Natural killer cell treated with Interleukin-12 subunit alpha and Interleukin-12 subunit beta and Interleukin-15 and Interleukin-18, amount 100 ng/mL, for 72 hours (primary cell): Measurements from ENCODE around the gene FGFR3. TPM values are rescaled to one million over a fixed set of nuclear protein-coding genes. Genes with fewer than 3 reads are reported as not detected.

Source experiments
- ATAC-seq, 2 donors: fragments of 150-1000 bp; cut with Tn5 transposase in 1 of 2; sonication (Bioruptor Pico), chemical (Tn5 transposase) in 1 of 2; 2 replicates each; pipeline ENCODE4 v1.10.0; 2021
- DNase-seq: peaks from one replicate; pipeline ENCODE4 v3.0.0; 2022; ENCODE audit warnings: low spot score
- H3K27ac Mint-ChIP-seq, 2 donors: 1 replicate in 1 of 2; 2 replicates in 1 of 2; pipeline ENCODE4 v1.8.0; 2022; ENCODE audit warnings: mixed read lengths in 2 of 2, mild to moderate bottlenecking in 1 of 2, moderate library complexity in 1 of 2
- H3K27me3 Mint-ChIP-seq, 2 donors: 1 replicate in 1 of 2; 2 replicates in 1 of 2; pipeline ENCODE4 v1.8.0; 2022; ENCODE audit warnings: mixed read lengths in 2 of 2
- H3K36me3 Mint-ChIP-seq: one replicate; pipeline ENCODE4 v1.8.0; 2022; ENCODE audit warnings: mixed read lengths
- H3K4me1 Mint-ChIP-seq, 2 donors: 1 replicate in 1 of 2; 2 replicates in 1 of 2; pipeline ENCODE4 v1.8.0; 2022; ENCODE audit warnings: low read depth in 2 of 2, mixed read lengths in 2 of 2, mild to moderate bottlenecking in 1 of 2
- H3K4me3 Mint-ChIP-seq: one replicate; pipeline ENCODE4 v1.8.0; 2022; ENCODE audit warnings: mixed read lengths
- H3K9me3 Mint-ChIP-seq: 2 replicates; pipeline ENCODE4 v1.8.0; 2022; ENCODE audit warnings: mixed read lengths
- total RNA-seq, 2 donors: library from RNA; stranded (reverse); gene quantifications; one replicate each; pipeline ENCODE4 v1.2.3, GENCODE V29; 2022

The FGFR3 gene
- total RNA-seq, 2 donors from 2014 or later: not detected

DNA sequence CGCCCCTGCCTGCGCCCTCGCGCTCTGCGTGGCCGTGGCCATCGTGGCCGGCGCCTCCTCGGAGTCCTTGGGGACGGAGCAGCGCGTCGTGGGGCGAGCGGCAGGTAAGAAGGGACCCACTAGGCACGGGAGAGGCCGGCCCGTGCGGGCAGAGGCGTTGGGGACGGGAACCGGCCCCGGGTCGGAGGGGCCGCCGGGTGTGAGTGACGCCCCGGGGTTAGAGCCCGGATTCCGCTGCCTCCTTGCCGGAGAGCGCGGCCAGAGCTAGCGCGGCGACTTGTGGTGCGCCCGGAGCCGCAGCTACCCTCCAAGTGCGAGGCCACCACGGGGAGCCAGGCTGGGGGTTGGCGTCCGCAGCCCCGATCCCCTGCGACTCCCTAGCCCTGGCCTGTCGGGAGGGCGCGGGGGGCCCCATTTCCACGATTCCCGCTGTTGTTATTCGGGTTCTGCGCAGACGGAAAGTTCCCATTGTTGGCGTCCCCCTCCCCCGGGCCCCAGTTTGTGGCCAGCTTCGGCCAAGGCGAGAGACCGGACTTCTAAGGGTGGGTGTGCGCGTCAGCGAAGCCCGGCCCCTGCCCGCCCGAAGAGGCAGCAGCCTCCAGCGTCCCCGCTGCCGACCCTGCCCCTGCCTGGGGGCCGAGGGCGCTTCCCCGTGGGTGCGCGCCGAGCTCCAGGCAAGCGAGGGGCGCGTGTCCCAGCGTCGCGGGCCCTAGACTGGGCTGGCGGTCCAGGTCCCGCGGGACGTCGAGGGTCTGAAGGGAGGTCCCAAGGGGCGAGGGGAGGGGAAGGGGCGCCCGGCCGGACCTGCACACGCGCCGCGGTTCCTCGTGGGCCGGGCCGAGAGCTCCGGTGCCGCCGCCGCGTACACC, 1.1 kb downstream of the FGFR3 start:
- Mint-ChIP-seq H3K4me1 (no peaks in the 10 kb centered on the region), H3K9me3 (no peaks in the 10 kb centered on the region), H3K27ac (no peak overlapping the region), H3K27me3 (peaks cover 0 to 7% of the 10 kb centered on the region in 2 donors), H3K4me3 (no peak overlapping the region), H3K36me3 (no peaks in the 10 kb centered on the region)
- no peak for DNase-seq
- no peak for ATAC-seq

DNA sequence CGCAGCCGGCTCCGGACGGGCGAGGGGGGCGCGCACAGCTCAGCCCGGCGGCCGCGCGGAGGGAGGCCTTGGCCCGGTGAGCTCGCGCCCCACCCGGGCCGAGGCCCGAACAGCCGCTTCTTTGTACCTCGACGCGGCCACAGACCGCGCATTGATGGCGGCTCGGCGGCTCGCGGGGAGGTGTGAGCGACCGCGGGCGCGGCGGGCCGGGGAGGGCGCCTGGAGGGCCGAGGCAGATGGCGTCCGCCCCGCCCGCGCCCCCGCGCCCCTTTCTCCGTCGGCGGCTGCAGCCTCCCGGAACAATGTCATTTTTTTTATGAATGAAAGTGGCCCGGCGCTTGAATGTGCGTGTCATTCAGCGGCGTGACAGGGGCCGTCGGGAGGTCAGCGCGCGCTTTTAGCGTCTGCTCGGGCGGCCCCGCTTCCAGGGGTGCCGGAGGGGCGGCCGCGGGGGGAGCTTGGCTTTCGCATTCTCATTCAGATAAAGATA, 1.8 kb downstream of the FGFR3 start:
- Mint-ChIP-seq H3K4me3 (no peak overlapping the region), H3K36me3 (no peaks in the 10 kb centered on the region), H3K4me1 (no peaks in the 10 kb centered on the region), H3K27ac (no peak overlapping the region), H3K9me3 (no peaks in the 10 kb centered on the region), H3K27me3 (peaks cover 0 to 7% of the 10 kb centered on the region in 2 donors)
- ATAC-seq (no peak), DNase-seq (no peak)

DNA sequence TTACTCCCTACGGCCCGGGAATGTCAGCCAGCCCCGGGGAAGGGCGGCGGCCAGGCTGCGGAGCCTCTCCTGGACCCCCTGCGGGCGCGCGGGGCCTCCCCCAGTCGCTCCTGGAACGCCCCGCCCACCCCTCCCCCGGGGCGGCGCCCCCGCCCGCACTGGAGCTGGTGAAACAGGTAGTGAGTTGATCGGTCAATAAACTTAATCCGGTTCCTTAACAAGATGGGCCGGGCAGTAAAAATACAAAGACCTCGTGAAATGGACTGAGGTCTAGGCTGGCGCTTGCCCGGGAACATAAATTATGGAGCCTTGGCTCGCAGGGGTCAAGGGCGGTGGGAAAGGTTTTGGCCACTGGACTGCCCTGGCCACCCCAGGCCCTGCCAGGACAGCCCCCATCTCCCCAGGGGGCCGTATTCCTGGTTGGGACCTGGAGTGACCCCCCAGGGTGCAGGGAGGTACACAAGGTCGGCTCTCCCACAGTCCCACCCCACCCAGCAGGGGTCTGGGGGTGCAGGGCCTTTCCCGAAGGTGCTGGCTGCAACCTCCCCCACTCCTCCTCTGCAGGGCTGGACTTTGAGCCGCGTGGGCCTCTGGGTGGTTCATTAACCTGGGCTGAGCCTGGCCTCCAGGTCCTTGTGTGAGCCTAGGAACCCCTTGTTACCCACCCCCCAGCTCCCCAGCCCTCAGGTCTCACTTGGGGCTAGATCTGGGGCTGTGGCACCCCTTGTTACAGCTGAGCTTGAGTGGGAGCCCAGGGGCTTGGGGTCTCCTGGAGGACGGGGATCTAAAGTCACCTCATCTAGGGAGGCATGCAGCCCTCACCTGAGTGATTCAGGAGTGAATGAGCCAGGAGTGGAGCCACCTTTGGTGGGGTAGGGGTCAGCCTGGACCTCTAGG, 2.5 kb downstream of the FGFR3 start:
- H3K9me3 Mint-ChIP-seq: no peaks in the 10 kb centered on the region
- H3K36me3 Mint-ChIP-seq: no peaks in the 10 kb centered on the region
- no peak overlapping the region for H3K4me3 Mint-ChIP-seq
- ATAC-seq: no peak
- H3K27me3 Mint-ChIP-seq: peaks cover 0 to 7% of the 10 kb centered on the region in 2 donors
- no peaks in the 10 kb centered on the region for H3K4me1 Mint-ChIP-seq
- DNase-seq: no peak
- H3K27ac Mint-ChIP-seq: no peak overlapping the region

DNA sequence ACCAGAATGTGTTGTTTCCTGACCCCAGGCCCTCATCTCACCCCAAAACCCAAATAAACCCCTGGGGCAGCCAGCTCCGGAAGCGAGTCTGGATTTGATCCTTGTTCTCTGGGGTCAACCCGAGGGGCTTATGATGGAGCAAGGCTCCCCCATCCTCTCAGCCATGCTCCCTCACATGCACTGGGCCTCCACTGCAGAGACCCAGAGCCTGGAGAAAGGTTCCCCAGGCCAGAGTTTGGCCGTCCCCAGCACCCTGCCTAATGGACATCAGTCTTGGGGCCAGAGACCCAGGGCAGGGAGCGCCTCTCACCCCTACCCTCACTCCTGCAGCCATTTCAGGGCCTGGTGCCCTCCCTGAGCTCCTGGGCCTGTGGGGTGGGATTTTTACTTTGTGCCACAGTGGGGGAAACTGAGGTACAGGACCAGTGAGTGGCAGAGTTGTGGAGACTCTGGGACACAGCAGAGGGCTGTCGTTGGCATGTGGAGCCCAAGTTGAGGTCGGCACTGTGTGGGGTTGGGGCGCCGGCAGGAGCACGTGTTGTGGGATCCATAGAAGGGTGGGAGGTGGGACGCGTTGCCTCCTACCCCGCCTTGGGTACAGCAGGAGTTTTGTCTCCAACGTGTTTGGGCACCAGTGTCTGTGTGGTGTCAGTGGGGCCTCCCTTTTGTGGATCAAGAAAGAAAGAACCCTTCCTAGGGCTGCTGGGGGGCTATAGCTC, 3.6 kb downstream of the FGFR3 start:
- no peak for ATAC-seq
- Mint-ChIP-seq H3K27me3 (peaks cover 0 to 5% of the 10 kb centered on the region in 2 donors), H3K4me1 (no peaks in the 10 kb centered on the region), H3K27ac (no peak overlapping the region), H3K36me3 (no peaks in the 10 kb centered on the region), H3K9me3 (no peaks in the 10 kb centered on the region), H3K4me3 (no peak overlapping the region)
- DNase-seq: no peak

DNA sequence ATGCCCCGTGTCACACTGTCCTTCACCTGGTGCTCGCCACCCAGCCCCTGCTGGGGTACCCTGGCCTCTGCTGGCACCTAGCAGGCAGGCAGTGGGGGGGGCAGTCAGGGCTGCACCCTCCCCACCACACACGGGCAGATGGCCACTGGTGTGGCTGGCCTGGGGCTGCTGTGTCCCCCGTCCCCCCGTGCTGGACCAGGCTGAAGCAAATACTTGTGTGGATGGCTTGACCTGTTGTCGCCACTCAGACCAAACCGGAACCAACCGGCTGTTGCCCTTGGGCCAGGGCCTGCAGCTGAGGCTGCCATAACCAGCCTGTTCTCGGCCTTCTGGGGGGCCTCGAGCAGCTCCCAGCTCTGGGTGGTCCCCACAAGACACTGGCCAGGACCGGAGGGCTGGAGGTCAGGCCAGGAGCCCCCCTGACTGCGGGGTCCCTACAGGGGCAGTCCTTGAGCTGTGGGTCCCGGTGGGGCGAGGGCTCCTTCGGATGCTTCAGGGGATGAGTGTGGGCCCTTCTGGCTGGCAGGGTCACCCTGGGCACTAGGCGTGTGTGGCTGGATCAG, 4.3 kb downstream of the FGFR3 start:
- ATAC-seq (no peak), DNase-seq (no peak)
- no peak overlapping the region for H3K4me3 Mint-ChIP-seq
- H3K27me3 Mint-ChIP-seq: peaks cover 0 to 5% of the 10 kb centered on the region in 2 donors
- H3K4me1 Mint-ChIP-seq: no peaks in the 10 kb centered on the region
- H3K9me3 Mint-ChIP-seq: no peaks in the 10 kb centered on the region
- no peak overlapping the region for H3K27ac Mint-ChIP-seq
- H3K36me3 Mint-ChIP-seq: no peaks in the 10 kb centered on the region

DNA sequence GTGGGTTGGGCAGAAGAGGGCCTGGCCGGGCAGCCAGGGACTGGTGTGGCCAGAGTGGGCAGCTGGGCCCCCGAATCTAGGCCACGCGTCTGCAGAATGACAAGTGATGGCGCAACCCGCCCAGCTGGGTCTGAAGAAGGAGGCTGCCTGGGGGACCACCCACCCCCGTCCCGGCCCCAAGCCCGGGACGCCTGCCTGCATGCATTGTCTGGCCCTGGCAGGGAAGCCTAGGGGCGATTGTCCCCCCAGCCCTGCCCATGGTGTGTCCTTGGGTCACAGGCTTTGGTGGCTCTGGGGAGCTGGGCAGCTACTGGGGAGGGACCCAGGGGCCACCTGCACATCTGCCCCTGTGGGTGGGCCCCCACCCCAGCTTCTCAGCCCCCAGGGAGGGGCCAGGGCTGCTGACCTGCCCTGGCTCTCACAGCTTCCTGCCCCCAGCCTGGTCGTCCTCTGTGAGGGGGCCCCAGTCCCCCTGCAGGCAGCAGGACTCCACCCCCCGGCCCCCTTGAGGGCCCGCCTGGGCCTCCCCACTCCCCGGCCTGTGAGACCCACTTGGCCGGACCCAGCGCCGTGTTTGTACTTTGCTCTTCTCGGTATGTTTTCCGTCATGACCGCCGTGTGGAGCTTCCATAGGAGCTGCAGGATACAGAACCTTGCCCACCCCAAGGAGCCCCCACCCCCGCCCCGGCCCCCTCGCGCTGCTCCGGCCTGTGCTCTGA, 4.9 kb downstream of the FGFR3 start:
- no peak for ATAC-seq
- no peak overlapping the region for H3K27ac Mint-ChIP-seq
- no peak for DNase-seq
- H3K36me3 Mint-ChIP-seq: no peaks in the 10 kb centered on the region
- H3K27me3 Mint-ChIP-seq: peaks cover 0 to 5% of the 10 kb centered on the region in 2 donors
- H3K9me3 Mint-ChIP-seq: no peaks in the 10 kb centered on the region
- H3K4me3 Mint-ChIP-seq: no peak overlapping the region
- H3K4me1 Mint-ChIP-seq: no peaks in the 10 kb centered on the region

DNA sequence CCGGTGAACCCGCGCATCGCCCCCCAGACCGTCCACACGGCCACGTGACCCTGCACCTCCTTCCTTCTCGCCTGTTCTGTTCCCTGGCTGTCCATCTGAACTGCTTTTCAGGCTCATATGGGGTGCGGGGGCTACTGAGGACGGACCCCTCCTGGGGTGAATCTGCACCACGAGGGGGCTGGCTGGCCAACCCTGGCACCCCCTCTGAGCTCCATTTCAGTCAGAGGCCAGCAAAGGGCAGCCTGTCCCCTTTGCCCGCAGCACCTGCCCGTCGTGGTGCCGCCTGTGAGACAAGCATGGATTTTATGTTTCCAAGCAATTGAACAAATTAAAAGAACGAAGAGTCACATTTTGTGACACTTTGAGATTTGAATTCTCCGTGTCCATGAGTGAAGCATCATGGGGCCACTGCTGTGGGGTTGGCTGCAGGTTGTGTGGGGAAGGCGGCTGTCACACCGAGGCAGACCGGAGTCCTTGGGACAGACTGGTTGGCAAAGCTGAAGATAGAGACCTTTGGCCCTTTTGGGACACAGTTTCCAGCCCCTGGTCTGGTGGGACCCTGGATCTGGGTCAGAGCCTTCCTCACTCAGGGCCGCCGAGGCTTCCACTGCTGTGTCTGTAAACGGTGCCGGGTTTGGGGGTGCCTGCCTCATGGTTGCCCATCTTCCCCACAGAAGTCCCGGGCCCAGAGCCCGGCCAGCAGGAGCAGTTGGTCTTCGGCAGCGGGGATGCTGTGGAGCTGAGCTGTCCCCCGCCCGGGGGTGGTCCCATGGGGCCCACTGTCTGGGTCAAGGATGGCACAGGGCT, 5.7 kb downstream of the FGFR3 start:
- Mint-ChIP-seq H3K4me3 (no peak overlapping the region), H3K4me1 (no peaks in the 10 kb centered on the region), H3K9me3 (no peaks in the 10 kb centered on the region), H3K27me3 (peaks cover 0 to 5% of the 10 kb centered on the region in 2 donors), H3K27ac (no peak overlapping the region), H3K36me3 (no peaks in the 10 kb centered on the region)
- no peak for ATAC-seq
- no peak for DNase-seq

DNA sequence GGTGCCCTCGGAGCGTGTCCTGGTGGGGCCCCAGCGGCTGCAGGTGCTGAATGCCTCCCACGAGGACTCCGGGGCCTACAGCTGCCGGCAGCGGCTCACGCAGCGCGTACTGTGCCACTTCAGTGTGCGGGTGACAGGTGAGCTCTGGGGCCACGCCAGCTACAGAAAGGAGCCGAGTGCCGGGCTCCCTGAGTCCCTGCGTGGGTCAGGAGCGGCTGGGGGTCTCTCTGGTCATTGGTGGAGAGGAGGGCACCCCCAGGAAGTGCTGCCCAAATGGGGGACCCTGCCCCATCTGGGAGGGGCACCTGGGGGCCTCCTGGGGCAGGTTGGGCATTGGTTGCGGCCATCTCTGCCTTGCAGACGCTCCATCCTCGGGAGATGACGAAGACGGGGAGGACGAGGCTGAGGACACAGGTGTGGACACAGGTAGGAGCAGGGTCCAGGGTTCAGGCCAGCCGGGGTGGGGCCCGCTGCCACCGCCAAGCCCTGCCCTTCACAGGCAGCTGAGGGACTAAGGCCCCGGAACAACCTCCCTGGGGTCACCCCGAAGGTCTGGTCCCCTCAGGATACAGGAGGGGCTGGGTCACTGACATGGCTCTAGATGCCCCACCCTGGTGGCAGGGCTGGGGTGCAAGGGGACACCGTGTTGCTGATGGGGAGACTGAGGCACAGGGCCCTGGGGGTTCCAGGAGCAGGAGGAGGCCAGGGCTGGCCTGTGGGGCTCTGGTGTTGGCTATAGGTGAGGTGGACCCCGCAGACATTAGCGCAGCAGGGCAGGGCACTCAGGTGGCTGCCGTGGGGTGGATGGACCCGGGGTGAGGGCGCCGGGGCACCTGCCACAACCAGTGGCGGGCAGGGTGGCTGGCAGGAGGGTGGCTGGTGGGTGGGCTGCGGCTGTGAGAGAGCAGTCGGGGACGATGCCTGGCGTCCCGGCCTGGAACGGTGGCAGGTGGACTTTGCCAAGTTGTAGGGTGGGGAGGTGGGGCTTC, 6.6 kb downstream of the FGFR3 start:
- no peaks in the 10 kb centered on the region for H3K9me3 Mint-ChIP-seq
- no peak overlapping the region for H3K27ac Mint-ChIP-seq
- peaks cover 0 to 5% of the 10 kb centered on the region in 2 donors for H3K27me3 Mint-ChIP-seq
- DNase-seq (no peak), ATAC-seq (no peak)
- no peaks in the 10 kb centered on the region for H3K4me1 Mint-ChIP-seq
- no peaks in the 10 kb centered on the region for H3K36me3 Mint-ChIP-seq
- H3K4me3 Mint-ChIP-seq: no peak overlapping the region

DNA sequence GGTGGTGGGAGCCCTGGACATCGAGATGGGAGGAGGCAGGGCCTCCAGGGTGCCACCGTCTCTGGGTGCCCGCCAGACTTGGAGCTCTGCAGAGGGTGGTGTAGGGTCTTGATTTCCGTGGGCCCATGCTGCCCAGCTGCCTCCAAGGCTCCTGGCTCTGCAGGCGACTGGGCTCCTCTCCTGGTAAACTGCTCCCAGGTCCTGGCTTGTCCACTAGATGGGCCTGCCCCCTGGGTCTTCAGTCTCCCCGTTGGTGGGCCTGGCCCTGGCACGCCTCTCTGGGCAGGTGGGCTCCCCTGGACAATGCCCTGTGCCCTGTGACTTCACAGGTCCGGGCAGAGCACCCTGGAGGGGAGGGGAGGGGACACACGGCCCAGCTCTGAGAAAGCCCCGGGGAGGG, 7.7 kb downstream of the FGFR3 start:
- H3K4me1 Mint-ChIP-seq: no peaks in the 10 kb centered on the region
- ATAC-seq: no peak
- H3K4me3 Mint-ChIP-seq: no peak overlapping the region
- H3K27me3 Mint-ChIP-seq: peaks cover 0 to 5% of the 10 kb centered on the region in 2 donors
- no peaks in the 10 kb centered on the region for H3K36me3 Mint-ChIP-seq
- no peak for DNase-seq
- no peaks in the 10 kb centered on the region for H3K9me3 Mint-ChIP-seq
- H3K27ac Mint-ChIP-seq: no peak overlapping the region

DNA sequence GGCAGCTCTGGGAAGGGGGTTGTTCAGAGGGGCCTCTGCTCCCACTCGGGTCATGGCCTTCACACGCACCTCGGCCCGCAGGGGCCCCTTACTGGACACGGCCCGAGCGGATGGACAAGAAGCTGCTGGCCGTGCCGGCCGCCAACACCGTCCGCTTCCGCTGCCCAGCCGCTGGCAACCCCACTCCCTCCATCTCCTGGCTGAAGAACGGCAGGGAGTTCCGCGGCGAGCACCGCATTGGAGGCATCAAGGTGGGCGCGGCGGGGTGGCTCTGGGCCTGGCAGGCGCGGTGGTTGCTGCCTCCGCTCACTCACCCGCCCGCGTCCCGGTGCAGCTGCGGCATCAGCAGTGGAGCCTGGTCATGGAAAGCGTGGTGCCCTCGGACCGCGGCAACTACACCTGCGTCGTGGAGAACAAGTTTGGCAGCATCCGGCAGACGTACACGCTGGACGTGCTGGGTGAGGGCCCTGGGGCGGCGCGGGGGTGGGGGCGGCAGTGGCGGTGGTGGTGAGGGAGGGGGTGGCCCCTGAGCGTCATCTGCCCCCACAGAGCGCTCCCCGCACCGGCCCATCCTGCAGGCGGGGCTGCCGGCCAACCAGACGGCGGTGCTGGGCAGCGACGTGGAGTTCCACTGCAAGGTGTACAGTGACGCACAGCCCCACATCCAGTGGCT, 8.3 kb downstream of the FGFR3 start:
- Mint-ChIP-seq H3K27me3 (peaks cover 0 to 4% of the 10 kb centered on the region in 2 donors), H3K27ac (no peak overlapping the region), H3K36me3 (no peaks in the 10 kb centered on the region), H3K4me3 (no peak overlapping the region), H3K4me1 (no peaks in the 10 kb centered on the region), H3K9me3 (no peaks in the 10 kb centered on the region)
- DNase-seq (no peak), ATAC-seq (no peak)

DNA sequence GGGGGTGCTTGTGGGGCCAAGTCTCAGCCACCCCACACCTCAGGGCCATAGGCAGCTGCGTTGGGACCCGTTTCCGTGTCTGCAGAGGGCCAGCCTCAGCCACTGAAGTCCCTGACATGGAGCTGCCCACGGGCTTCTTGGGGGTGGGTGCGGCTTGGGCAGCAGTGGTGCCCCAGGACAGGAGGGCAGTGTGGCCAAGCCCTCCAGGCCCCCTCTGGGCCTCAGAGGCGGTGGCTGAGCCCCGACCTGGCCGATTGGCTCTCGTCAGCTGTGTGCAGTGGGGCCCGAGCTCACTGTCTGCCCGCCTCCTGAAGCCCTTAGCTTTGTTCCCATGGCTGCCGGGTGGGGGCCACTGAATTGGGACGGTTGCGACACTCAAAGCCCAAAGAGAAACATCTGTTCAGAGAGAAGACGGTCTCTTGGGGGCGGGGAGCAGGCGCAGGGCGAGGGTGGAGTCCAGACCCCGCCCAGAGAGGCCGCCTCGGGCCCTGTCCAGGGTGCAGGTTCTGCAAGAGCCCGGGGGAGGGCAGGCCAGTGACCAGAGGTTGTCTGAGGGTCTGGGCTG, 9.1 kb downstream of the FGFR3 start:
- DNase-seq (no peak), ATAC-seq (no peak)
- no peaks in the 10 kb centered on the region for H3K9me3 Mint-ChIP-seq

More for the DNA sequence above, 9.1 kb downstream of the FGFR3 start:
- Mint-ChIP-seq H3K4me1 (no peaks in the 10 kb centered on the region), H3K36me3 (no peaks in the 10 kb centered on the region), H3K27me3 (no peaks in the 10 kb centered on the region), H3K4me3 (no peak overlapping the region), H3K27ac (no peak overlapping the region)
